GM23338 (cell line): ENCODE measurements around the gene FGGY. TPM values are rescaled to one million over a fixed set of nuclear protein-coding genes. Genes with fewer than 3 reads are reported as not detected.

Source experiments
- ATAC-seq: fragments of 200-7000 bp; cut with Tn5 transposase; 3 replicates; pipeline ENCODE4 v1.9.1; 2020
- DNase-seq: peaks from one replicate; pipeline ENCODE4 v3.0.0-alpha.2; 2015; ENCODE audit warnings: low spot score
- H2AFZ ChIP-seq: fragments of 200-600 bp; sonication (generic); 2 replicates; pipeline ENCODE4 v1.8.0; 2016; ENCODE audit warnings: antibody characterized with exemption, mild to moderate bottlenecking, moderate library complexity
- H3F3A ChIP-seq: fragments of 200-600 bp; sonication (generic); replicated peaks from 2 replicates; pipeline ENCODE4 v1.8.0; 2017; ENCODE audit warnings: antibody characterized with exemption, mixed run types, low read depth
- H3K27ac ChIP-seq: fragments of 200-600 bp; sonication (generic); 2 replicates; pipeline ENCODE4 v1.6.1; 2016; ENCODE audit warnings: low read depth
- H3K27me3 ChIP-seq: fragments of 200-600 bp; sonication (generic); 2 replicates; pipeline ENCODE4 v1.8.0; 2016; ENCODE audit warnings: mild to moderate bottlenecking, mixed run types, moderate library complexity; ENCODE audit not compliant: insufficient read depth
- H3K36me3 ChIP-seq: fragments of 200-600 bp; sonication (generic); 2 replicates; pipeline ENCODE4 v1.8.0; 2016; ENCODE audit warnings: mild to moderate bottlenecking; ENCODE audit not compliant: insufficient read depth
- H3K4me1 ChIP-seq: fragments of 200-600 bp; sonication (generic); 2 replicates; pipeline ENCODE4 v1.8.0; 2016; ENCODE audit warnings: mild to moderate bottlenecking, moderate library complexity; ENCODE audit not compliant: insufficient read depth
- H3K4me2 ChIP-seq: fragments of 200-600 bp; sonication (generic); 2 replicates; pipeline ENCODE4 v1.7.1; 2017; ENCODE audit warnings: mixed run types
- H3K4me3 ChIP-seq: fragments of 200-600 bp; sonication (generic); 2 replicates; pipeline ENCODE4 v1.6.1; 2016; ENCODE audit warnings: mixed run types
- H3K79me2 ChIP-seq: fragments of 200-600 bp; sonication (generic); replicated peaks from 2 replicates; pipeline ENCODE4 v1.8.0; 2017; ENCODE audit warnings: mild to moderate bottlenecking; ENCODE audit not compliant: insufficient read depth
- H3K9me2 ChIP-seq: fragments of 200-600 bp; sonication (generic); 2 replicates; pipeline ENCODE4 v1.8.0; 2017; ENCODE audit not compliant: insufficient read depth
- H4K20me1 ChIP-seq: fragments of 200-600 bp; sonication (generic); replicated peaks from 2 replicates; pipeline ENCODE4 v1.8.0; 2017; ENCODE audit warnings: mild to moderate bottlenecking; ENCODE audit not compliant: insufficient read depth
- H3K27ac Mint-ChIP-seq: 2 replicates; pipeline ENCODE4 v1.8.0; 2020; ENCODE audit warnings: inconsistent platforms, mild to moderate bottlenecking, moderate library complexity, mixed read lengths
- H3K27me3 Mint-ChIP-seq: 3 replicates; pipeline ENCODE4 v1.8.0; 2022; ENCODE audit warnings: low read depth, mild to moderate bottlenecking, moderate library complexity, mixed read lengths, inconsistent platforms; ENCODE audit not compliant: insufficient read depth, poor library complexity
- H3K36me3 Mint-ChIP-seq: 3 replicates; pipeline ENCODE4 v1.8.0; 2021; ENCODE audit warnings: low read depth, mild to moderate bottlenecking, inconsistent platforms, moderate library complexity, mixed read lengths
- H3K4me1 Mint-ChIP-seq: 3 replicates; pipeline ENCODE4 v1.8.0; 2020; ENCODE audit warnings: mild to moderate bottlenecking, inconsistent platforms, mixed read lengths
- H3K4me3 Mint-ChIP-seq: 3 replicates; pipeline ENCODE4 v1.8.0; 2021; ENCODE audit warnings: moderate library complexity, mild to moderate bottlenecking, inconsistent platforms, mixed read lengths
- H3K9me3 Mint-ChIP-seq: 3 replicates; pipeline ENCODE4 v1.8.0; 2020; ENCODE audit warnings: moderate library complexity, mild to moderate bottlenecking, inconsistent platforms, mixed read lengths
- CREB1 ChIP-seq: fragments of 250-450 bp; sonication (Bioruptor Pico); IDR thresholded peaks from 2 replicates; pipeline ENCODE4 v1.5.0; 2020; ENCODE audit warnings: low read depth, mild to moderate bottlenecking, moderate library complexity
- EZH2 ChIP-seq: fragments of 200-600 bp; sonication (generic); IDR thresholded peaks from one replicate; pipeline ENCODE4 v1.8.0; 2017; ENCODE audit warnings: antibody characterized with exemption, mild to moderate bottlenecking, low read depth; ENCODE audit not compliant: unreplicated experiment
- EZH2phosphoT487 ChIP-seq: fragments of 200-600 bp; sonication (generic); IDR thresholded peaks from one replicate; pipeline ENCODE4 v1.8.1; 2018; ENCODE audit warnings: antibody characterized with exemption; ENCODE audit not compliant: unreplicated experiment
- JUNB ChIP-seq: IDR thresholded peaks from one replicate; pipeline ENCODE4 v1.6.1; 2016; ENCODE audit warnings: antibody characterized with exemption; ENCODE audit not compliant: unreplicated experiment
- NANOG ChIP-seq: IDR thresholded peaks from 2 replicates; pipeline ENCODE4 v1.6.1; 2016; ENCODE audit warnings: antibody characterized with exemption, borderline replicate concordance
- POLR2AphosphoS5 ChIP-seq: IDR thresholded peaks from 2 replicates; pipeline ENCODE4 v1.6.1; 2016; ENCODE audit warnings: antibody characterized with exemption, low read depth
- REST ChIP-seq: IDR thresholded peaks from one replicate; pipeline ENCODE4 v1.6.1; 2018; ENCODE audit warnings: antibody characterized with exemption; ENCODE audit not compliant: unreplicated experiment
- STAT1 ChIP-seq: IDR thresholded peaks from one replicate; pipeline ENCODE4 v1.6.1; 2016; ENCODE audit warnings: antibody characterized with exemption; ENCODE audit not compliant: unreplicated experiment
- ZNF114 ChIP-seq: fragments of 250-450 bp; sonication (Bioruptor Pico); IDR thresholded peaks from 2 replicates; pipeline ENCODE4 v1.5.0; 2020; ENCODE audit warnings: mild to moderate bottlenecking, moderate library complexity
- ZNF331 ChIP-seq: fragments of 250-450 bp; sonication (Bioruptor Pico); IDR thresholded peaks from 2 replicates; pipeline ENCODE4 v1.5.0; 2020; ENCODE audit warnings: low read depth, mild to moderate bottlenecking, moderate library complexity
- ZNF462 ChIP-seq: fragments of 250-450 bp; sonication (Bioruptor Pico); IDR thresholded peaks from 2 replicates; pipeline ENCODE4 v1.5.0; 2020; ENCODE audit warnings: mild to moderate bottlenecking, moderate library complexity
- polyA plus RNA-seq: library from polyadenylated mRNA; unstranded; fragments of >200 nt; fragmentation: Nextera tagmentation; extraction: Ambion mirVana; gene quantifications from 2 replicates; pipeline ENCODE4 v1.2.1, GENCODE V29; 2016
- total RNA-seq: library from RNA; depleted of rRNA; stranded (reverse); fragments of >200 nt; shearing (Covaris generic); gene quantifications from 2 replicates; pipeline ENCODE4 v1.2.3, GENCODE V29; 2014

The FGGY gene
- total and polyA plus RNA-seq, 2 experiments from 2014 or later: 10.9 to 21.4 TPM

DNA sequence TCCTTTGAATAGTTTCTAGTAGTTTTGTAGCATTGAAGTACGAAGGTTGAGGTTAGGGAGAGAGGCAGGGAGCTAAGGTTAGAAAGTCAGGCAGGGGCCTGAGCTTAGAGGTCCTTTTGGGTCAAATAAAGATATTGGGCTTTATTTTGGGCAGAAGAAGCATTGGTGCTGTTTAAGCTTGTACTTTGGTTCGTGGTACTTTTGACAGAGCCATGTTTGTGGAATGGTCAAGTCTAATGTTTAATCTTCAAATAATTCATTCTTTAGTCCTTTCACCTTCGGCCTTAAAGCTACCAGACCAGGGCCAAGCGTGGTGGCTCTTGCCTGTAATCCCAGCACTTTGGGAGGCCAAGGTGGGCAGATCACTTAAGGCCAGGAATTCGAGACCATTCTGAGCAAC lies 12.5 kb downstream of the FGGY start:
- Mint-ChIP-seq H3K4me1 (peaks cover 13% of the 10 kb centered on the region), H3K36me3 (peaks cover 6% of the 10 kb centered on the region; the same call in 2 of the 3 replicates), H3K27ac (0 out of 2 replicates have a peak overlapping the region, but pooled peaks have one; percentile 4)

DNA sequence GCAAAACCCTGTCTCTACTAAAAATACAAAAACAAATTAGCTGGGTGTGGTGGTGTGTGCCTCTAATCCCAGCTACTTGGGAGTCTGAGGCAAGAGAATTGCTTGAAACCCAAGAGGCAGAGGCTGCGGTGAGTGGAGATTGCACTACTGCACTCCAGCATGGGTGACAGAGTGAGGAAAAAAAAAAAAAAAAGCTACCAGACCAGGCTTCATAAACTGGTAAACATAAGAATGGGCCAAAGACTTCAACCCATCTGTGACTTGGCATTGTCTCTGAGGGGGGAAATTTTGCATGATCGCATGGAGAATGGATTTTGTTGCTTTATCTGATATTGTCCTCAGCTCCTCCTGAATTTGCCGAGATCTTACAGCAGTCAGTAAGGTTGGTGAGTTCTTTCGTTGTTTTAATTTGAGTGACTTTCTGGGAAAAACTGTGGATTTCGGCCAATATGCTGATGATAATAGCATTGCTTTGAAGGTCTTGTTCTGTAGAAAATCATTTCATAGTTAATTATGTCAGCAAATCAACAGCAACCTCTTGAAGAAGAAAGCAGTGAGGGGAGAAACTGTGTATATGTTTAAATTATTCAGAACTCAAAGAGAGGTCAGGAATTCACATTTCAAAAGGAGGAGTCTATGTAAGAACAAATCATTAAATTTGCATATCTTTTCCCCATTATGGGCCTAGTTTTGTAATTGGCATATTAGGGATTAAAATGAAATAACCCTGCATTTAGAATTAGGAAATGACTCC lies 13.1 kb downstream of the FGGY start:
- Histone ChIP-seq H3K79me2 (peaks cover 7% of the 10 kb centered on the region; the same call in 1 of the 2 replicates), H3K36me3 (0 out of 2 replicates have a peak, but pooled peaks cover 3% of the 10 kb centered on the region), H3K4me3 (no peak overlapping the region), H3K4me1 (peaks cover 12% of the 10 kb centered on the region), H3K27me3 (no peaks in the 10 kb centered on the region), H3K27ac (no peak overlapping the region), H2AFZ (no peak overlapping the region), H4K20me1 (no peaks in the 10 kb centered on the region), H3F3A (no peaks in the 10 kb centered on the region), H3K4me2 (peak overlapping the region; percentile 7; the same call in 1 of the 2 replicates), H3K9me2 (peaks cover 5% of the 10 kb centered on the region; the same call in 1 of the 2 replicates)
- DNase-seq (no peak), ATAC-seq (no peak)
- Mint-ChIP-seq H3K27ac (no peak overlapping the region; the same call in 1 of the 2 replicates), H3K4me1 (peaks cover 13% of the 10 kb centered on the region), H3K4me3 (no peak overlapping the region), H3K9me3 (no peaks in the 10 kb centered on the region; the same call in 2 of the 3 replicates), H3K27me3 (no peaks in the 10 kb centered on the region), H3K36me3 (peaks cover 5% of the 10 kb centered on the region; the same call in 2 of the 3 replicates)
- TF ChIP-seq EZH2phosphoT487: no peak
- TF ChIP-seq CREB1: no peak
- no peak for TF ChIP-seq ZNF462 (CRISPR knock-in tag)
- no peak for TF ChIP-seq ZNF114 (CRISPR knock-in tag)
- no peak for TF ChIP-seq REST
- no peak for TF ChIP-seq POLR2AphosphoS5
- no peak for TF ChIP-seq JUNB
- no peak for TF ChIP-seq EZH2
- TF ChIP-seq STAT1: no peak
- TF ChIP-seq ZNF331 (CRISPR knock-in tag): no peak

More for the DNA sequence above, 12.5 kb downstream of the FGGY start:
- H3K79me2 ChIP-seq: peaks cover 7% of the 10 kb centered on the region; the same call in 1 of the 2 replicates
- no peaks in the 10 kb centered on the region for H3K27me3 ChIP-seq
- no peaks in the 10 kb centered on the region for H3K27me3 Mint-ChIP-seq
- ATAC-seq (no peak), DNase-seq (no peak)
- no peak overlapping the region for H2AFZ ChIP-seq
- no peak for TF ChIP-seq EZH2
- no peak for TF ChIP-seq ZNF114 (CRISPR knock-in tag)
- TF ChIP-seq JUNB: no peak
- TF ChIP-seq NANOG: no peak
- TF ChIP-seq EZH2phosphoT487: no peak
- H3K9me3 Mint-ChIP-seq: no peaks in the 10 kb centered on the region; the same call in 2 of the 3 replicates
- H3K9me2 ChIP-seq: peaks cover 5% of the 10 kb centered on the region; the same call in 1 of the 2 replicates
- no peak overlapping the region for H3K4me3 ChIP-seq
- H3K36me3 ChIP-seq: 0 out of 2 replicates have a peak, but pooled peaks cover 3% of the 10 kb centered on the region
- H4K20me1 ChIP-seq: no peaks in the 10 kb centered on the region
- no peak overlapping the region for H3K27ac ChIP-seq
- H3K4me2 ChIP-seq: 0 out of 2 replicates have a peak overlapping the region, but pooled peaks have one; percentile 7
- H3K4me1 ChIP-seq: peaks cover 12% of the 10 kb centered on the region
- no peaks in the 10 kb centered on the region for H3F3A ChIP-seq
- no peak overlapping the region for H3K4me3 Mint-ChIP-seq
